GM13977 (cell line): ENCODE results near the gene ZNF236.
"Not testable (repeated sequence)": the region's sequence is repeated elsewhere in the genome, so short reads cannot be mapped to it uniquely, and the experiment has no call there.

Source experiments
- DNase-seq: peaks from one replicate; pipeline ENCODE4 v3.0.0; 2012; ENCODE audit warnings: low spot score
- CTCF ChIP-seq: IDR thresholded peaks from 2 replicates; pipeline ENCODE4 v1.5.1; 2012; ENCODE audit warnings: mild to moderate bottlenecking, control low read depth; ENCODE audit not compliant: insufficient read depth; ENCODE audit errors: extremely low read depth, missing control alignments
- in situ Hi-C: fragments of 300-500 bp; cut with MboI; formaldehyde crosslinking; loops from one replicate; pipeline ENCODE4 v1.12.0; 2022; ENCODE audit warnings: low sequenced_read_pairs, low pct_unique_long_range_greater_than_20kb, mixed read lengths, inconsistent platforms; ENCODE audit not compliant: unreplicated experiment

The ZNF236 gene

GRCh38 chr18:76988827-76989646 is 166.7 kb downstream of the ZNF236 start:
- TF ChIP-seq CTCF: no peak
- in situ Hi-C loops: loop anchor here (10.0 kb wide), 1 partner anchor 54 kb away; no protein-coding TSS in a partner anchor
- no peak for DNase-seq

- in situ Hi-C loops: loop anchor here (10.0 kb wide), 1 partner anchor 55 kb away; no protein-coding TSS in a partner anchor
These were observed 167.4 kb downstream of the ZNF236 start for GRCh38 chr18:76989647-76990190.

GRCh38 chr18:76990343-76991020 is 168.1 kb downstream of the ZNF236 start:
- in situ Hi-C loops, DNase-seq: not testable (repeated sequence)

More at GRCh38 chr18:76989647-76990190, 167.4 kb downstream of the ZNF236 start:
- no peak for DNase-seq
- TF ChIP-seq CTCF: no peak

GRCh38 chr18:76991021-76991688 is 168.8 kb downstream of the ZNF236 start:
- no peak for TF ChIP-seq CTCF
- DNase-seq: no peak
- in situ Hi-C loops: no loop called here

GRCh38 chr18:76992226-76993084 is 170.1 kb downstream of the ZNF236 start:
- no peak for DNase-seq
- in situ Hi-C loops: no loop called here
- no peak for TF ChIP-seq CTCF

- TF ChIP-seq CTCF: no peak
- in situ Hi-C loops: no loop called here
- DNase-seq: no peak
These were observed 170.7 kb downstream of the ZNF236 start for GRCh38 chr18:76993085-76993382.
